Measurements from ENCODE around the gene NOS1AP. TPM values are rescaled to one million over a fixed set of nuclear protein-coding genes. Genes with fewer than 3 reads are reported as not detected.

Gene NOS1AP
- total RNA-seq, 4 donors from 2014 or later, result 8.5 to 34.8 (median 14.1) TPM

- no peak overlapping the region for H3K4me3 ChIP-seq
- no peaks in the 10 kb centered on the region for H3K36me3 ChIP-seq
- in situ Hi-C loops (cut with MboI; ENCODE audit: low pct_ligation_motif_present in 1 of 4, low pct_unique_long_range_greater_than_20kb in 1 of 4, low sequenced_read_pairs in 3 of 4) (loop anchor here in 2 of 4 donors (10.0 to 25.0 kb wide), 2 partner anchors 234 to 241 kb away; no protein-coding TSS in a partner anchor), intact Hi-C loops (cut with DNase I; ENCODE audit: low total_unique reads) (loop anchor here (10.0 kb wide), 1 partner anchor 144 kb away; no protein-coding TSS in a partner anchor)
- H3K4me1 ChIP-seq, result peaks cover 3 to 11% (median 5%) of the 10 kb centered on the region in 4 donors
- peaks cover 19% of the 10 kb centered on the region for H3K27me3 ChIP-seq
- WGBS, 2 donors (ENCODE audit: low coverage in 1 of 2), result 48 to 67% methylated on average over 3 to 6 of the region's 6 CpGs
- DNase-seq, result no peak
- H3K27ac ChIP-seq, result no peak overlapping the region
- TF ChIP-seq POLR2A (IDR thresholded peaks at IDR 0.05) (no peak), POLR2AphosphoS5 (IDR thresholded peaks at IDR 0.05) (no peak), CTCF (IDR thresholded peaks at IDR 0.05) (no peak), EP300 (IDR thresholded peaks at IDR 0.05; ENCODE audit: low read depth) (no peak)
- no peaks in the 10 kb centered on the region for H3K9me3 ChIP-seq
These were observed 40.8 kb upstream of the NOS1AP start for GRCh38 chr1:162028726-162029125.

DNA sequence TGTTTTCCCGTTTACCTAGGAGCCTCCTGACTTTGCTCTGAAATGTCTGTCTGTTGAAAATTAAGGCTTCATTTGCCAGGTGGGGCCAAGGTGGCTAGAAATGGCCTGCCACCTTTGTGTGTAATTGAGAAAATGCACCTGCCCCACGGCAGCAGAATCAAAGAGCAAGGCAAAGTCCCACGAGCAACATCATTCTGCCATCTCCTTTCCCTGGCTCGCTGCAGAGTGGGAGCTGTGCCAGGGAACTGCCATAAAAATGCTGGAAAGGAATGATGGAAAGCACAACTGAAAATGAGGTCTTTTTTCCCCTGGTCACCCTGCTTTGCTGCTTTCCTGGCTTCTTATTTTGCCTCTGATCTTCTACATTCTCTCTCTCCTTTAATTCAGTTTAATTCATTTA is 40.3 kb upstream of the NOS1AP start:
- in situ Hi-C loops (cut with MboI; ENCODE audit: low pct_ligation_motif_present in 1 of 4, low pct_unique_long_range_greater_than_20kb in 1 of 4, low sequenced_read_pairs in 3 of 4) (loop anchor here in 2 of 4 donors (10.0 to 25.0 kb wide), 2 partner anchors 234 to 242 kb away; no protein-coding TSS in a partner anchor), intact Hi-C loops (cut with DNase I; ENCODE audit: low total_unique reads) (loop anchor here (10.0 kb wide), 1 partner anchor 144 kb away; no protein-coding TSS in a partner anchor)
- 26 to 33% methylated on average over 1 to 4 of the region's 4 CpGs for WGBS, 2 donors (ENCODE audit: low coverage in 1 of 2)
- no peak for TF ChIP-seq CTCF (IDR thresholded peaks at IDR 0.05)
- TF ChIP-seq POLR2AphosphoS5 (IDR thresholded peaks at IDR 0.05), result no peak
- TF ChIP-seq POLR2A (IDR thresholded peaks at IDR 0.05), result no peak
- no peak for TF ChIP-seq EP300 (IDR thresholded peaks at IDR 0.05; ENCODE audit: low read depth)
- no peaks in the 10 kb centered on the region for H3K9me3 ChIP-seq
- no peak overlapping the region for H3K4me3 ChIP-seq
- H3K4me1 ChIP-seq, result peaks cover 2 to 7% (median 4%) of the 10 kb centered on the region in 4 donors
- H3K27me3 ChIP-seq, result peaks cover 22% of the 10 kb centered on the region
- no peak for DNase-seq
- H3K27ac ChIP-seq, result no peak overlapping the region
- no peaks in the 10 kb centered on the region for H3K36me3 ChIP-seq

GRCh38 chr1:162030759-162031280 is 38.7 kb upstream of the NOS1AP start:
- no peak overlapping the region for H3K4me3 ChIP-seq
- intact Hi-C loops (cut with DNase I; ENCODE audit: low total_unique reads) (no loop called here), in situ Hi-C loops (cut with MboI; ENCODE audit: low pct_ligation_motif_present in 1 of 4, low pct_unique_long_range_greater_than_20kb in 1 of 4, low sequenced_read_pairs in 3 of 4) (loop anchor here in 3 of 4 donors (10.0 to 25.0 kb wide), 3 partner anchors 226 to 244 kb away; no protein-coding TSS in a partner anchor)
- H3K9me3 ChIP-seq, result no peaks in the 10 kb centered on the region
- DNase-seq, result no peak
- H3K27ac ChIP-seq, result no peak overlapping the region
- no peaks in the 10 kb centered on the region for H3K36me3 ChIP-seq
- peaks cover 22% of the 10 kb centered on the region for H3K27me3 ChIP-seq
- TF ChIP-seq POLR2AphosphoS5 (IDR thresholded peaks at IDR 0.05) (no peak), CTCF (IDR thresholded peaks at IDR 0.05) (no peak), EP300 (IDR thresholded peaks at IDR 0.05; ENCODE audit: low read depth) (no peak), POLR2A (IDR thresholded peaks at IDR 0.05) (no peak)
- H3K4me1 ChIP-seq, result no peaks in the 10 kb centered on the region
- WGBS, 2 donors (ENCODE audit: low coverage in 1 of 2), result 97% methylated on average over 3 of the region's 3 CpGs; no CpG with 5 or more reads in 1 of the 2 donors

DNA sequence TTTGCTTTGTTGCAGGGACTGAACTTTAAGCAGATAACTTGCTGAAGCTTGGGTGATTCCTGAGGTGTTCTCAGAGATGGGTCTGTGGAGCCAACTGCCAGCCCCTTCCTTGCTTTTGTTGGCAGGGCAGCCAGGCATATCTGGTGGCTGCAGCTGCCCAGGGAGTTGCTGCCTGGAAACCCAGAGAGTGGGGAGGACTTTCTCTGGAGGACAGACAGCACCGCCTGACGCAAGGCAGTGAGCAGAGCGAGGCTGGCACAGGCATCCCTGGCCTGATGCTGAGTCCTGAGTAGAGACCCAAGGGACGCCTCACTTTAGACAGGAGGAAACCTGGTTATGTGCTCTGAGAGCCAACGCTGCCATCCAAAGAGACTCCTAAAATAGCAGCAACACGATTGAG is 36.1 kb upstream of the NOS1AP start:
- Histone ChIP-seq H3K9me3 (no peaks in the 10 kb centered on the region), H3K4me1 (no peaks in the 10 kb centered on the region), H3K36me3 (no peaks in the 10 kb centered on the region), H3K4me3 (no peak overlapping the region), H3K27ac (no peak overlapping the region), H3K27me3 (peaks cover 10% of the 10 kb centered on the region)
- in situ Hi-C loops (cut with MboI; ENCODE audit: low pct_ligation_motif_present in 1 of 4, low pct_unique_long_range_greater_than_20kb in 1 of 4, low sequenced_read_pairs in 3 of 4), result loop anchor here in 3 of 4 donors (10.0 to 25.0 kb wide), 3 partner anchors 229 to 246 kb away; no protein-coding TSS in a partner anchor
- 57 to 67% methylated on average over 2 to 6 of the region's 6 CpGs for WGBS, 2 donors (ENCODE audit: low coverage in 1 of 2)
- intact Hi-C loops (cut with DNase I; ENCODE audit: low total_unique reads), result no loop called here
- no peak for DNase-seq
- no peak for TF ChIP-seq EP300 (IDR thresholded peaks at IDR 0.05; ENCODE audit: low read depth)

All from transverse colon (tissue), 4 donors.